Loucy (cell line): ENCODE measurements around the gene GABRG3.

Experiments used
- H2AFZ ChIP-seq: fragments of 200-600 bp; sonication (generic); 2 replicates; pipeline ENCODE4 v1.6.0; 2016; ENCODE audit warnings: antibody characterized with exemption, mild to moderate bottlenecking, low read length, moderate library complexity
- H3F3A ChIP-seq: fragments of 200-600 bp; 2 replicates; pipeline ENCODE4 v1.6.0; 2016; ENCODE audit warnings: antibody characterized with exemption, low read depth, mild to moderate bottlenecking
- H3K27me3 ChIP-seq: fragments of 200-600 bp; sonication (generic); 2 replicates; pipeline ENCODE4 v1.6.1; 2014; ENCODE audit warnings: low read length, mild to moderate bottlenecking; ENCODE audit not compliant: insufficient read depth, poor library complexity, severe bottlenecking
- H3K36me3 ChIP-seq: fragments of 200-600 bp; sonication (generic); 2 replicates; pipeline ENCODE4 v1.6.1; 2016; ENCODE audit warnings: low read length; ENCODE audit not compliant: insufficient read depth
- H3K4me1 ChIP-seq: fragments of 200-600 bp; sonication (generic); 2 replicates; pipeline ENCODE4 v1.5.1; 2014; ENCODE audit warnings: low read length, mild to moderate bottlenecking; ENCODE audit not compliant: insufficient read depth, poor library complexity, severe bottlenecking
- H3K4me2 ChIP-seq: fragments of 200-600 bp; sonication (generic); 2 replicates; pipeline ENCODE4 v1.6.0; 2014; ENCODE audit warnings: antibody characterized with exemption, low read length, low read depth, mild to moderate bottlenecking; ENCODE audit not compliant: poor library complexity, severe bottlenecking
- H3K4me3 ChIP-seq: fragments of 200-600 bp; sonication (generic); 2 replicates; pipeline ENCODE4 v1.5.1; 2014; ENCODE audit warnings: low read length, mild to moderate bottlenecking, mixed read lengths; ENCODE audit not compliant: poor library complexity, severe bottlenecking
- H3K79me2 ChIP-seq: fragments of 200-600 bp; sonication (generic); 2 replicates; pipeline ENCODE4 v1.6.1; 2014; ENCODE audit warnings: low read length; ENCODE audit not compliant: insufficient read depth
- H3K9ac ChIP-seq: fragments of 200-600 bp; sonication (generic); 2 replicates; pipeline ENCODE4 v1.6.0; 2014; ENCODE audit warnings: mild to moderate bottlenecking, low read depth, low read length, moderate library complexity; ENCODE audit not compliant: poor library complexity, severe bottlenecking
- H3K9me2 ChIP-seq: fragments of 200-600 bp; sonication (generic); replicated peaks from 2 replicates; pipeline ENCODE4 v1.6.1; 2016; ENCODE audit warnings: low read depth, low read length, mixed read lengths
- H3K9me3 ChIP-seq: fragments of 200-600 bp; sonication (generic); 2 replicates; pipeline ENCODE4 v1.6.1; 2014; ENCODE audit warnings: mild to moderate bottlenecking, antibody characterized with exemption, low read length, low read depth; ENCODE audit not compliant: insufficient read depth
- H4K20me1 ChIP-seq: fragments of 200-600 bp; sonication (generic); 2 replicates; pipeline ENCODE4 v1.6.0; 2014; ENCODE audit warnings: antibody characterized with exemption, low read length, mild to moderate bottlenecking; ENCODE audit not compliant: insufficient read depth, poor library complexity, severe bottlenecking
- CTCF ChIP-seq: fragments of 200-600 bp; sonication (generic); conservative IDR thresholded peaks from 2 replicates; pipeline ENCODE4 v1.5.1; 2014; ENCODE audit warnings: mild to moderate bottlenecking, antibody characterized with exemption, low read length
- EZH2phosphoT487 ChIP-seq: fragments of 200-600 bp; IDR thresholded peaks from 2 replicates; pipeline ENCODE4 v1.6.1; 2018; ENCODE audit warnings: antibody characterized with exemption, mild to moderate bottlenecking, moderate library complexity, borderline replicate concordance

Gene GABRG3

GRCh38 chr15:27327467-27328025, 356.6 kb downstream of the GABRG3 start:
- TF ChIP-seq EZH2phosphoT487 (no peak), CTCF (no peak)

GRCh38 chr15:27328186-27328585, 357.2 kb downstream of the GABRG3 start:
- TF ChIP-seq EZH2phosphoT487 (no peak), CTCF (no peak)
- Histone ChIP-seq H3K4me3 (no peak overlapping the region), H3K27me3 (no peaks in the 10 kb centered on the region), H3K4me1 (no peaks in the 10 kb centered on the region), H3K4me2 (no peak overlapping the region), H3F3A (no peaks in the 10 kb centered on the region), H3K36me3 (no peaks in the 10 kb centered on the region), H4K20me1 (no peaks in the 10 kb centered on the region), H3K79me2 (no peaks in the 10 kb centered on the region), H3K9me2 (no peaks in the 10 kb centered on the region), H3K9me3 (no peaks in the 10 kb centered on the region; the same call in 1 of the 2 replicates), H3K9ac (no peak overlapping the region), H2AFZ (no peak overlapping the region)

More at GRCh38 chr15:27327467-27328025, 356.6 kb downstream of the GABRG3 start:
- Histone ChIP-seq H3F3A (no peaks in the 10 kb centered on the region), H3K4me3 (no peak overlapping the region), H2AFZ (no peak overlapping the region), H3K9me2 (no peaks in the 10 kb centered on the region), H3K9ac (no peak overlapping the region), H3K9me3 (no peaks in the 10 kb centered on the region; the same call in 1 of the 2 replicates), H4K20me1 (no peaks in the 10 kb centered on the region), H3K4me1 (no peaks in the 10 kb centered on the region), H3K36me3 (no peaks in the 10 kb centered on the region), H3K27me3 (no peaks in the 10 kb centered on the region), H3K79me2 (no peaks in the 10 kb centered on the region), H3K4me2 (no peak overlapping the region)

- no peaks in the 10 kb centered on the region for H4K20me1 ChIP-seq
- no peak overlapping the region for H3K4me3 ChIP-seq
- H3K9ac ChIP-seq, result no peak overlapping the region
- no peaks in the 10 kb centered on the region for H3K4me1 ChIP-seq
- no peaks in the 10 kb centered on the region for H3K9me2 ChIP-seq
- no peak overlapping the region for H2AFZ ChIP-seq
- H3K27me3 ChIP-seq, result no peaks in the 10 kb centered on the region
- no peaks in the 10 kb centered on the region for H3K79me2 ChIP-seq
- H3K36me3 ChIP-seq, result no peaks in the 10 kb centered on the region
- TF ChIP-seq CTCF, result no peak
- TF ChIP-seq EZH2phosphoT487, result no peak
- no peaks in the 10 kb centered on the region; the same call in 1 of the 2 replicates for H3K9me3 ChIP-seq
- H3K4me2 ChIP-seq, result no peak overlapping the region
- no peaks in the 10 kb centered on the region for H3F3A ChIP-seq
These were observed 357.6 kb downstream of the GABRG3 start for GRCh38 chr15:27328608-27329007.
